DND-41 (cell line): ENCODE measurements around the gene TAF1.
"Not testable (repeated sequence)": the region's sequence is repeated elsewhere in the genome, so short reads cannot be mapped to it uniquely, and the experiment has no call there.

Experiments used
- CTCF ChIP-seq: IDR thresholded peaks from 2 replicates; pipeline ENCODE4 v1.5.1; 2012; ENCODE audit warnings: borderline replicate concordance, low read length, moderate library complexity, mild to moderate bottlenecking; ENCODE audit not compliant: poor library complexity, severe bottlenecking; ENCODE audit errors: extremely low read depth
- EZH2 ChIP-seq: IDR thresholded peaks from 3 replicates; pipeline ENCODE4 v1.6.1; 2012; ENCODE audit warnings: borderline replicate concordance, low read depth, mild to moderate bottlenecking, moderate library complexity, low read length, inconsistent platforms; ENCODE audit not compliant: severe bottlenecking

- TF ChIP-seq CTCF, EZH2: not testable (repeated sequence)
These were observed 135.9 kb downstream of the TAF1 start for GRCh38 chrX:71502080-71502479.
